Stimulated activated CD4-positive, alpha-beta T cell treated with anti-CD3 and anti-CD28 coated beads, Interleukin-1b, Interleukin-23, amount 100 ng/mL, for 48 hours (primary cell): ENCODE results near the gene PIN4.
"Not testable (repeated sequence)": the region's sequence is repeated elsewhere in the genome, so short reads cannot be mapped to it uniquely, and the experiment has no call there.

Experiments used
- DNase-seq: peaks from one replicate; pipeline ENCODE4 v3.0.0-alpha.2; 2020

Gene PIN4

DNA sequence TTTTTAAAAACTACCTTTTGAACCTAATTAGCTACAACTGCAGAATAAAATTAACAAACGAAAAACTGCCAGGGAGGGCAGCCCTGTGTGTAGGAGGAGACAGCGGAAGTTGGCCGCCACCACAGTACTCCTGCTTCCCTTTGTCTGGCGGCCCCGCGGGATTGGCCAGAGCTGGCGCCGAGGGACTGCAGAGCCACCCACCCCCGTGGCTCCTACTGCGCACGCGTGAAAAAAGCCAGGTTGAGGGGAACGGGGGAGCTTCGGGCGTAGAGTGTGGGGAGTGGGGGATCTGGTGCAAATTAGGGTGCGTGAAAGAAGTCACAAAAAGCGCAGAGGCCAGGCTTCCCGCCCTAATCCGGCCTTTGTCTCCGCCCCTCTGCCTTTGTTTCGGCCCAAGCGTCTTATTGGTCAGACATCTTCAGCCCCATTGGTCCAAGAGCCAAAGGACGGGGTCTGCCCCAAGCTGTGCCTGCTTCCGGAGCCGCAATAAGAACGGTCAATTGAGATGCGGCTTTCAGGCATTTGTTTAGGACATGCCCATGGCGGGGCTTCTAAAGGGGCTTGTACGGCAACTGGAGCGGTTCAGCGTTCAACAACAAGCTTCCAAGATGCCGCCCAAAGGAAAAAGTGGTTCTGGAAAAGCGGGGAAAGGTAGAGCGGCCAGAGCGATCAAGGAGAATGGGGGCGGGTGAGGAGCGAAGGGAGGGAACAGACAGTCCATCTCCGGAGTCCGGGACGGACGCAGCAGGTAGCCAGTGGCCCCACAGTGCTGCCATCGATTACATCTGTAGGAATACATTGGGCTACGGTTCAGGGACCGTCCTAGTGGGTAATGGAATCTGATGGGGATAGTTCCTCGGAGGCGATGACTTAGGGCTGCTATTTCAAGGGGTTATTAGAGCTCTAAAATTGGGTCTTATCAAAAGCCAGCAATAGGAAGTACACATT, at the start of gene PIN4:
Gene PIN4, plus strand, starts transcription at position 580 of the 948 bp plus-strand sequence. Its CDS starts 29 bp downstream, at position 609.
- DNase-seq = peak; percentile 88

DNA sequence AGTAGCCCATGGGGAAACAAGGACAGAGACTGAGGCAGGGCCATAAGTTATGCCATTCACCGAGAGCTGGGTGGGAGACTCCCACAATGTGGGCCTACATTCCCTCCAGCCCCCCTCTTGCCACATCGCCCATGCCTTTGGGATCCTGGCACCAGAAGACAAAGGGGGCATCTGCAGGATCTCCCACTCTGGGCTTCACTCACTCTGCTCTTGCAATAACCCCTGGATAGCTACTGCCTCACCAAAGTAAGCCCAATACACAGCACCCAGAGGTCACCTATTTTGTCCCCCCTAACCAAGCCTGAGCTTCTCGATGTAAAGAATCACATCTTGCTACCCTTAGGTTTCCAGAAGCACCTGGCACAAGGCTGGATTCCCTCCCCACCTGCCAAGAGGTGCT, 49.1 kb upstream of the PIN4 start:
- no peak for DNase-seq

DNA sequence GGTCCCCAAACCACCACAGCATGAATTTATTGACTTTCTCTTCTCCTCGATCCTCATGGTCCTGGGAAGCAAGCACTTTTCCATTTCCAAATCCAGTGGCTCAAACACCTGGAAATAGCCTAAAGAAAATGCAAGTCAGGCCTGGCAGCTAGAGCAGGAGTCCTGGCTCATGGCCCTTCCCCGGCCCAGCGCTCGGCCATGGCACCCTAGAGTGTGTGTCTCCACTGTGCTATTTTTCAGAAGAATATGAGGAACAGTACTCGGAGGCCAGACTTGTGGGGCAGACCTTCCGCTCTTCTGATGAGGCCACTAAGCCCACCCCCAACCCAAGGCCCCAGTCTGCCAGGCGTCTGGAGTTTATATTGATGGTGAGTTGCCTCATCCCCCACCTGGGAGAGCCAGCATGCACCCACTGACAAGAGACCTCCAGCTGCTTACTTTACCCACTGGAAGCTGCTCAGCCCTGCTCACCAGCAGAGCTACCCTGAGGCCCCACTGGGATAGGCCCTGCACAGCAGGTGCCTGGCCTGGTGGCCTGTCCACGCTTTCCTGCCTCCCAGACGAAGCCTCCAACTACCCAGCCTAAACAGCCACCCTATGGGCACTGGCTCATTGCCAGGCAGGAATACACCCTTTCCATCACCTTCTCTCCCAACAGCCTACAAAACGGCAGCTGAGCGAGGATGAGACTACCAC, 47.6 kb upstream of the PIN4 start:
- DNase-seq = no peak

DNA sequence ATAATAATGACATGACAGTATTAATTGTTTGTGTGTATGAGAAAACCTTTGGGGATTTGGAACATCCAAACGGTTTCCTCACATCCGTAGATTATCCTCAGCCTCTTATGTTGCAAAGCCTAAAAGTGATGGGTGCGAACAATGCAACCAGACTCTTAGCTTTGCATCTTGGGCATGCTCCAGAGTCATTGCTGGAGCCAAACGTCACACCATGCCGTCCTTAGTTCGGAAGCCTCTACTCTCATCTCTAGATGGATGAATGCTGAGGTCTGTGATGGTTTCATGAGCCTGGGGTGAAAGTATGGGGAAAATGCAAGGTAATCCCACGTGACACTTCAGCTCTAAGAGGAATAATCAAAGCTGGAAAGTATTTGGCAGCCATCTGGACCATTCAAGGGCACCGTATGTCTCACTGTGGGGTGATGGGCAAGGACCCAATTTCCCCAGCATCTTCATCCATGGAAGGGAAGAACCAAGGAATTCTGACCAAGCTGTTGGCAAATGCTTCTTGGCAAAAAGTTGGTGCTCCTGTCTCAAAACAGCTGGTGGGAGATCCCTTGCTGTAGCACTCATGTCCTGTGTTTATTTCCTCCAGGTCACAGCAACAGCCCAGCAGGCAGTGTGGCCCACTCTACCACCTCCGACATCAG, 43.6 kb upstream of the PIN4 start:
- DNase-seq = no peak

DNA sequence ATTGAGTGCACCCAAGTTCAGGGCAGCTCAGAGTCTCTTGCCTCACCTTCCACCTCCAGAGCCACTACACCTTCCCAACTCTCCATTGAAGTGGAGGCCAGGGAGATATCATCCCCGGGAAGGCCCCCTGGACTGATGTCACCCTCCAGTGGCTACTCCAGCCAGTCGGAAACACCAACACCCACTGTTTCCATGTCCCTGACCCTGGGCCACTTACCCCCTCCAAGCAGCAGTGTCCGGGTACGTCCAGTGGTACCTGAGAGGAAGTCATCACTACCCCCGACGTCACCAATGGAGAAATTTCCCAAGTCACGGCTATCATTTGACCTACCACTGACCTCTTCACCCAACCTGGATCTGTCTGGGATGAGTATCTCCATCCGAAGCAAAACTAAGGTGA, 42.0 kb upstream of the PIN4 start:
- DNase-seq = no peak

DNA sequence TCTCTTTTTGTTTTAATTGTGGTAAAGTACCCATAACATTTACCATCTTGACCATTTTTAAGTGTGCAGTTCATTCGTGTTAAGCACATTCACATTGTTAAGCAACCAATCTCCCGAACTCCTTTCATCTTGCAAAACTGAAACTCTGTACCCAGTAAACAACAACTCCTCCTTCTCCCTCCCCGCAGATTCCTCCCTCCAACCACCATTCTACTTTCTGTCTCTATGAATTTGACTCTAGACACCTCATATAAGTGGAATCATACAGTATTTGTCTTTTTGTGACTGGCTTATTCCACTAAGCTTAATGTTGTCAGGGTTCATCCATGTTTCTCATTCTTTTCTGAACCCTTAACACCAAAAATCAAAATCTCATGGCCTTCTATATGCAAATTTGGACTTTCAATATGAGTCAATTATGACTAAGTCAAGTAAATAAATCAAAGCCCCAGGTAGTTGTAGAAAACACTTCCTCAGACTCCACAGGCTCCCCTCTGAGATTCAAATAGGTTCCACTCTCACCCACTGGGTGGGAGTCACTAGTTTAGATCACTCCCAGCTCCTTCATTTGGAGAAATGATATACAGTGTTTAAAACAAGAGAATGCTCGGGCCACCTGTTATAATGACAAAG, 40.1 kb upstream of the PIN4 start:
- no peak for DNase-seq

DNA sequence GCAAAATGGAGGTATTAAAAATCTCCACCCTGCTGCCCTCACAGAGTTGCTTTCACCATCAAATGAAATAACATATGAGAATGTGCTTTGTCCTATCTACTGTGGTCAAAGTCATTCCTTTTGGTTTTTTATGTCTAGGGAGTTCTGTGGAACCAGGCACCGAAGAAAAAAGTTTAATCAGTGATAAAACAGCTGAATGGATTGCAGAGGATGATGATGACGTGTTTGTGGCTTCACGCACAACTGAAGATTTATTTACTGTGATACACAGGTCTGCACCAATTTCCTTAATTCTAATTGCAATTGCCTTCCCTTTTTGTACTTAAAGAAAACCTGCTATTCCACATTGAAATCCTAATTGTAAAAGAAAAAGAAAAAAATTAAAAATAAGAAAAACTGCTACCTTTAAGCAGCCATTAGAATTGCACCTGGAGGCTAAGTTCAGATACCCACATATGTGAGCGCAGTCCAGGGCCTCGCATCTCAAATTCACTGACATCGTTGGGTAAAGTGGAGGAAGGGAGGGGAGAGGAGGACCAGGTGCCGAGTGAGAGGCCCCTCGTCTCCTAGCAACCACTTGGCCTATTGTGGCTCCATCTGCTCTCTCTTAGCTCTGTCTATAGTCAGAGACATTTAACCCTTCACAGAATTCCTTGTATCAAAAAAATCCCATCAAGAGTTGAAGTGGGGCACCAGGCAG, 39.3 kb upstream of the PIN4 start:
- DNase-seq = no peak

DNA sequence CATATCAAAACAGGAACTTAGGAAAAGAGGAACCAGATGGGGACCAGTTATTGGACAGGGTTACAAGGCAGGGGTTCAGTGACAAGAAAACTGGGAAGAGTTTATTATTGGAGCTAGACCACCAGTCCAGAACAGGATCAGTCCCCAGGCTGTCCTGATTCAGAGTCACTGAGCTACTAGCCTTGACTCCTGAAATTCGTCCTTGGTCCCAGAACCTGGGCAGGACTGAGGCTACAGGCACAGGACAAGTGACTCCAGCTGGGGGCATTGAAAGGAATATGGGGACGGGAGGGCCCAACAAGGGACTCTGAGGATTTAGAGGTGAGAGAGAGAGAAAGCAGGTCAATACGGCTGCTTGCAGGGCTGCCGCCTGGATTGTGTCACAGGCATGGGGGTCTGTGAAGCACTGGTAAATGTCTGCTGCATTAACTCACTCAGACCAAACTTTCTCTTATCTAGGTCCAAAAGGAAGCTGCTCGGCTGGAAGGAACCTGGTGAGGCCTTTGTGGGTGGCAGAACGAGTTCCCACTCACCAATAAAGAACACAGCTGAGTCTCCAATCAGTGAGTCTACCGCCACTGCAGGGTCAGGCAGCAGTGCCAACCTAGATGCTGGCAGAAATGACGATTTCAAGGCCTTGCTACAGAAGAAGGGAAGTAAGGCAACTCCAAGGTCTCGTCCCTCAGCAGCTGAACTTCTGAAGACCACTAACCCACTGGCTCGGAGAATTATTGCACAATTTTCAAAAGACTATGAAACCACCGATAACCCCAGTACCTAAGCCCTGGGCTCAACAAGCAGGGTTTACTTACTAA, 38.6 kb upstream of the PIN4 start:
- no peak for DNase-seq

DNA sequence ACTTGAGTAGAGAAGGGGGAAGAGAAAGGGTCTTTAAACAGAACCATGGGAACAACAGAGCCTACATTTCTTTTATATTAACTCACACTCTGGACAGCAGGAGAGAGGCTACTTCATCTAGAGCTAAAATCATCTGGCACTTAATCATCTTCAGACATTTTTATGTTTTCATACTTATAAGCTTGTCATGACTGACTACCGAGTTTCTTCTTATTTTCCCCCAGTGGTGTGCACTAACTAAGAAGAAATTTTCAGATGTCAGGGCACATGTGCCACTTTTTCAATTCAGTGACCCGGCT, 38.0 kb upstream of the PIN4 start:
- DNase-seq = no peak

DNA sequence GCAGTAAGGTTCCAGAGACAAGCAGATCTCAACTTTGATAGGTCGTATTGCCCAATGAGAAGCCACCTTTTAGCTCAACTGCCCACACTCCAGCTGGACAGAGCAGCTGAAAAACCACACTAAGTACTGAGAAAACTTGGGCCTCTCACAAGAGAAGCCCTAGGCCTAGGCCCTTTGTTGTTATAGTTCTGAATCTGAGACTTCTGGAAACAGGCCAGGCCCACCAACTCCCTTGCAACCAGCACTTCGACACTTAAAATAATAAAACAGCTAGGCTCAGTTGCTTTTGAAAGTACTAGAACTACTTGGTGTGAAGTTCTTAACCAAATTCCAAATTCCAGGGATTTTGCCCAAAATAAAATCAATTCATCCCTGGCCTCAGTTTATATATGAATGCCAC, 36.4 kb upstream of the PIN4 start:
- no peak for DNase-seq

DNA sequence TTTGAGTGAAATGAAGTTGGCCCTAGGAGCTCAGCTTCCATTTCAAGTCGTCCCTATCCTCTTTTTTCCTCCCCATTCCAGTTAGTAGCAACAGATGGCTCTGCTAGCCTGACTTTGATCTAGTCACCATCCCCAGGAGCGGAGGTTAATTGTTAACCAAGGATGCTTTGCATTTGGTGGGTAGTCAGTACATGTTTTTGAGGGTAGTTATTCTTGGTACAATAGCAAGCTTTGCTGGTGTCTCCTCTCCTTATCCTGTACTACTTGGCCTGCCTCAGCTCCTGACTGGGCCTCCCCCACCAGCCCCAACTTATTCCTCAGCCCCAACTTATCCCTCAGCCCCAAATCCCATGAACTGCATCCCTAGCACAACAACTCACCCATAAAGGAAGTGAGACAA, 35.0 kb upstream of the PIN4 start:
- DNase-seq = no peak

DNA sequence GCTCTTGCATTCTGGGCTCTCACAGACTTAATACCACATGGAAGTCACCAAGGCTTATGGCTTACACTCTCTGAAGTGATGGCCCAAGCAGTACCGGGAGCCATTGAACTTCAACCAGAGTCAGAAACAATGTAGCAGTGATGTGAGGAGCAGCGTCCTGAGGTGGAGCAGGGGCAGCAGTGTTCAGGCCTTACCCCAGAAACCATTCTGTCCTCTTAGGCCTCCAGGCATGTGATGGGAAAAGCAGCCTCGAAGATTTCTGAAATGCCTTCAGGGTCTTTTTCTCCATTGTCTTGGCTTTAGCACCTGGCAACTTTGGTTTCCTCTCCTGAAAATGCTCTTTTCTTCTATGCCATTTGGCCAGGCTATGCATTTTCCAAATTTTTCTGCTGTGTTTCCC, 22.8 kb upstream of the PIN4 start:
- no peak for DNase-seq

DNA sequence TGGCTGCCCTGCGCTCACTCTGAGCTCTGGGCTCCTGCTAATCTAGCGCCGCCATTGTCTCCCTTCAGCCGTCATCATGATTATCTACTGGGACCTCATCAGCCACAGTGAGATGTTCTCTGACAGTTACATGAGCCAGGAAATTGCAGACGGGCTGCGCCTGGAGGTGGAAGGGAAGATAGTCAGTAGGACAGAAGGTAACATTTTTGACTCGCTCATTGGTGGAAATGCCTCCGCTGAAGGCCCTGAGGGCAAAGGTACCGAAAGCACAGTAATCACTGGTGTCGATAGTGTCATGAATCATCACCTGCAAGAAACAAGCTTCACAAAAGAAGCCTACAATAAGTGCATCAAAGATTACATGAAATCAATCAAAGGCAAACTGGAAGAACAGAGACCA, 21.8 kb upstream of the PIN4 start:
- DNase-seq = no peak

DNA sequence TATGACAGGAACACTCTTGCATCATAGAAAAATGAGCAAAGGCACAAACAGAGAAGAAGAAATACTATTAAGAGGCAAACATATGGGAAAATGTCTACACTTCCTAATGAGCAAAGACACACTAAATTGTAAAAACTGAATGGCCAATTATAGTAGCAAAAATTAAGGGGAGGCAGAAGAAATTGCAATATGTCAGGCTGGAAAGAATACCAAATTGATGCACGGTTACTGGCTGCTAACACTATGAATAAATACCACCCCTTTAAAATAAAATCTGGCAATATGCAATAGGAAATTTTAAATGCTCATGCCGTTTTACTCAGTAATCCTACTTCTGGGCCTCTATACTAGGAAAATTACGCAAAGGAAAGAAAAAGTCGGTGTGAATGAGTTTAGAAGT, 16.0 kb upstream of the PIN4 start:
- no peak for DNase-seq

DNA sequence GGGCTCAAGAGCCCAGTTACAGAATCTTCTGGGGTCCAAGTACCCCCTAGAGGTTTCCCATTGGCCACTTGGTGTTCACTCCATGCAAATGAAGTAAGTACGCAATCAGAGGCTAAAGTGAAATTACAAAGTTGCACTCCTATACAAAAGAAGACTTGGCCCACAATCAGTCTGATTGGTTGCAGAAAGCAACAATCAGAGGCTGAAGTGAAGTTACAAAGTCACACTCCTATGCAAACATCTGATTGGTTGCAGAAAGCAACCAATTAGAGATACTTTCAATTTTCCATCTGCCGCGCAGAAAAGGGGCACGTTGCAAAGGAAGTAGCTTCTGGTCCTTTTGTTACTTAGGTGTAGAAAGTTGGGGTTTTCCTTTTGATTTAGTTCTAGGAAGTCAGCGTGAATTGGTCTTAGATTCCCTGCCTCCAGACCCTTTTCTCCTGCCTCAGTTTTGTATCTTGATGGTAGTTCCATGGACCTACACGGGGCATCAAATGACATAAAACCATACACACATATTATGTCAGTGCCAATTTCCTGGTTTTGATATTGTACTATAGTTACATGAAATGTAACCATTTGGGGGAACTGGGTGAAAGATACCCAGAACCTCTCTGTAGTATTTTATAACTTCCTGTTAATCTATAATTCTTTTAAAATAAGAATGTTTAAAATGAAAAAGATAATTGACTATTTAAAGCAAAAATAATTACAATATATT, 12.4 kb upstream of the PIN4 start:
- peak; percentile 11 for DNase-seq

DNA sequence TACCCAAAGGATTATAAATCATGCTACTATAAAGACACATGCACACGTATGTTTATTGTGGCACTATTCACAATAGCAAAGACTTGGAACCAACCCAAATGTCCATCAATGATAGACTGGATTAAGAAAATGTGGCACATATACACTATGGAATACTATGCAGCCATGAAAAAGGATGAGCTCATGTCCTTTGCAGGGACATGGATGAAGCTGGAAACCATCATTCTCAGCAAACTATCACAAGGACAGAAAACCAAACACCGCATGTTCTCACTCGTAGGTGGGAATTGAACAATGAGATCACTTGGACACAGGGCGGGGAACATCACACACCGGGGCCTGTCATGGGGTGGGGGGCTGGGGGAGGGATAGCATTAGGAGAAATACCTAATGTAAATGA, 5.3 kb upstream of the PIN4 start:
- DNase-seq = not testable (repeated sequence)

DNA sequence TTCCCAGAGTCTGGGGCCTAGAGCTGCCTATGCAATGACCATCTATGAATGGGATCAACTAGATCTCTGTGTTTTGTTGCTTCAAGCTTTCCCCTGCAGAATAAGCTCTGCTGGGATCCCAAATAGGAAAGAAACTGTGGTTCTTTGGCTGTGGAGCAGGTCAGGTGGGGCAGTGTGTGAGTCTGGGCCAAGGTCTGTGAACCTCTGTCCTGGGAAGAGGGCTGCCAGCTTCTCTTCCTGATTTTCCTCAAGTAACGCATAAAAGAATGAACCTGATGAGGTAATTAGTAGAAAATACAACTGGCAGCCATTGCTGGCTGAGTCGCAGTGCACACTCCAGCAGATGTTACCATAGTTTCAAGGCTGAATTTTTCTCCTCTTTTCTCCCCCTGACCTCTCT, 4.6 kb upstream of the PIN4 start:
- no peak for DNase-seq

DNA sequence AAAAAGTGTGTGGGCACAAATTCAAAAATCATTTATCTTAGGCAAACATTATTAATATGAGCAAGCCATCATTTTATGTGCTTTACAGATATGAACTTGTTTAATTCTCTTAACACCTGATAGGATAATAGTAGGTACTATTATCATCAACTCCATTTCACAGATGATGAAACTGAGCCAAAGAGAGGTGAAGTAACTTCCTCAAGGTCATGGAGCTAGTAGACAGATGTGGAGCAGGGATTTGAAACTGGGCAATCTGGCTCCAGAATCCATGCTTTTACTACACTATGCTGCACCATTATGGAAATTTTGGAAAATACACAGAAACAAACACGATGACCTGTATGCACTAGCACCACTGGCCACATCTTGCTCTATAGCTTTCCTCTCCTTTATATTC, 1.0 kb upstream of the PIN4 start:
- no peak for DNase-seq

DNA sequence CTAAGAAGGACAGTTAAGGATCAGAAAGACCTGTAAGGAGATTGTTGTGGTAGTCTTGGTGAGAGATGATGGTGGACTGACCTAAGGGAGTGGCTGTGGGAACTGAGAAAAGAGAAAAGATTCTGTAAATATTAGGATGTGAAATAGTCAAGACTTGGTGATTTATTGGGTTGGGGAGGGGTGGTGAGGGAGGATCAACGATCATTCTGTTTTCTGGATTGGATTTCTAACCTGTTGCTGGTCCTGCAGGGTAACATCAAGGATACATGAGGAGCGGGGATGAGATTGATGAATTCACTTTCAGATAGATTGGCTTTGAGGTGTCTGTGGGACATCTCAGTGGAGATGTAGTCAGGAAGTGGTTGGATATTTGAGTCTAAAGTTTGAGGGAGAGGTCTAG, 1.4 kb downstream of the PIN4 start:
- DNase-seq = no peak

DNA sequence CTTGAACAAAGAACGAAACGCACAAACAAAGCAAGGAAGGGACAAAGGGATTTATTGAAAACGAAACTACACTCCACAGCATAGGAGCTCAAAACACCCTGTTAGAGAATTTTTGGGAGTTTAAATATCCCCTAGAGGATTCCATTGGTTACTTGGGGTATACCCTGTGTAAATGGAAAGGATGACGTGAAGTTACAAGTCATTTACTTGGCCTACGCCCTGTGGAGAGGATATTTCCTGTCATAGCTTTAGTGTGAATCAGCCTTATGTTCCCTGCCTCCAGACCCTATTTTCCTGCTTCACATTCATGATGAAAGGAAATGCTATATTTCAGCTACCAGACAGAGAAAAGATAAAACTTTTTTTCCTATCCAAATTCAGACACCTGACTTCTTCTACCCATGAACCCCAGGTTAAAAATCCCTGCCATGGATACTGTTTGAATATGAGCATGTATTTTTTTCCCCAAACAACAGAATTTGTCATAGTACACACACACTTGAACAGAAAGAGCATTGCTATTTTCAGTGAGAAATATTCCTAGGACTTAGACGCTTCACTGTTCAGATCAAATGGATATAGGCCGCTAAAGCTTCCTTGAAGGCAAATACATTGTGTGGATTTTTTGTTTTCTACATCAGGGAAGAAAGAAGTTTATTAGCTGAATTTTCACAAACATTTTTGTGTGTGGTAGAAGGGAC, 20.4 kb downstream of the PIN4 start:
- DNase-seq = no peak
